Spinal cord (tissue), 10 donors: ENCODE data around the gene CMSS1. TPM values are rescaled to one million over a fixed set of nuclear protein-coding genes. Genes with fewer than 3 reads are reported as not detected.
A peak's percentile ranks its signal among the peaks of the same experiment; 100 is the strongest.

Experiments
- DNase-seq, 6 donors: peaks; one replicate each; pipeline versions ENCODE4 v3.0.0 to v3.0.0-alpha.2; 2013 to 2015; ENCODE audit warnings: low spot score in 6 of 6, low read depth in 4 of 6
- H3K27ac ChIP-seq: one replicate; pipeline ENCODE4 v1.5.1; 2013; ENCODE audit warnings: low read depth, low read length, control low read depth
- H3K27me3 ChIP-seq: one replicate; pipeline ENCODE4 v1.6.1; 2013; ENCODE audit warnings: low read length; ENCODE audit not compliant: control insufficient read depth, insufficient read depth
- H3K36me3 ChIP-seq: one replicate; pipeline ENCODE4 v1.6.1; 2013; ENCODE audit warnings: low read length; ENCODE audit not compliant: control insufficient read depth, insufficient read depth
- H3K4me1 ChIP-seq: one replicate; pipeline ENCODE4 v1.6.1; 2013; ENCODE audit warnings: low read length; ENCODE audit not compliant: control insufficient read depth, insufficient read depth
- H3K4me3 ChIP-seq: one replicate; pipeline ENCODE4 v1.5.1; 2013; ENCODE audit warnings: low read depth, low read length, control low read depth
- H3K9me3 ChIP-seq: one replicate; pipeline ENCODE4 v1.6.1; 2013; ENCODE audit warnings: low read length; ENCODE audit not compliant: control insufficient read depth, insufficient read depth
- WGBS: methylation state at CpG from one replicate; pipeline ENCODE4 v1.1.5; 2013; ENCODE audit warnings: missing lambda C conversion rate; ENCODE audit not compliant: insufficient coverage; 5-methylcytosine and 5-hydroxymethylcytosine counted together
- long read RNA-seq, 4 donors: transcript quantifications; one replicate each; lab custom pipeline, GENCODE V29; 2026
- polyA plus RNA-seq, 2 donors: library from polyadenylated mRNA; unstranded; fragments of 120-200 nt; gene quantifications; one replicate each; pipeline ENCODE4 v1.2.1, GENCODE V29; 2013; ENCODE audit not compliant: insufficient read length in 2 of 2
- total RNA-seq, 2 donors: library from RNA; depleted of rRNA in 1 of 2; stranded (reverse); fragments of 120-200 nt in 1 of 2; fragments of >200 nt in 1 of 2; gene quantifications; one replicate each; pipeline versions ENCODE4 v1.2.3 to v1.2.4, GENCODE V29; 2013 to 2014
- donor health status: healthy.

CMSS1 gene
- total RNA-seq = 10 to 100 TPM; 19.9 to 28.4 TPM
- polyA plus RNA-seq = 10 to 100 TPM; 44.2 to 50.4 TPM
- long read RNA-seq, donor 1, partial matches to known transcripts = 28 of 31 reads
- long read RNA-seq, donor 1, other reads (novel, unspliced or antisense) = 0 of 31 reads
- long read RNA-seq, donor 2 = 0 reads
- long read RNA-seq, donor 3, partial matches to known transcripts = 21 of 22 reads
- long read RNA-seq, donor 3, other reads (novel, unspliced or antisense) = 0 of 22 reads
- long read RNA-seq, donor 4, partial matches to known transcripts = 46 of 46 reads
- long read RNA-seq, donor 4, other reads (novel, unspliced or antisense) = 0 of 46 reads

DNA sequence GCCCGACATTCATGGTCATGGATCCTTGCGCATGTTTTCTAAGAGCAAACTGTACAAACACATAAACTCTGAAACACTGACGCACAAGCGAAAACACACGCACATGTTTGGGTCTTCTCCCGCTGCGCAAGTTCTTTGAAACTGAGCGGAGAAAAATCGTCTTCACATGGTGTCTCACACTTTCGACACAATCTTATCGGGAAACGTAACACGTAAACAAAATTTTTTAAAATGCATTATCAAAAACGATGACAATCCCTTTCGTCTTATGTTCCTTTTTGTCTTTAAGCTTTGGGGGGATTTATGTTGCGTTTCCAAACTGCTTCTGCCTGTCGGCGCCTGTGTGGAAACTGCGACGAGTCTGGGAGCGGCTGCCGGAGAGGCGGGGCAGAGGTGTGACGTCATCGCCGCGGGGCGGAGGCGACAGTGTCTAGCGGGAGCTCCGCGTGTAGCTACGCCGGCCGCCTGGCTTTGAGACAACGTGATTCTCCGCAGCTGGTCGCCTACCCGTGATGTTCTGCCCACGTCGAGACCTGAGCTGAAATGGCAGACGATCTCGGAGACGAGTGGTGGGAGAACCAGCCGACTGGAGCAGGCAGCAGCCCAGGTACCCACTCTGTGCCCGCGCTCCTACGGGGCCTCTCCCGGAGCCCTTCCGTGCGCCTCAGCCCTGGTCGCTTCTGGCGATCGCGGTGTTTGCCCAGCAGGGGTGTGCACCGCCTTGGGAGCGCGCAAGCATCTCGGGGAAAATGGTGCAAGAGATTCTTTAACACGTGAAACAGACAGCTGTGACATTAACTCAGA is at the start of gene CMSS1:
CMSS1 (plus strand) TSS at position 426 of the 804 bp plus-strand sequence.
- DNase-seq = peak; percentile 86 to 97 (median 92)
- peak within 1 kb of the TSS; percentile 85 for H3K27ac ChIP-seq
- peaks cover 3% of the 10 kb centered on the region for H3K4me1 ChIP-seq
- peak within 1 kb of the TSS; percentile 95 for H3K4me3 ChIP-seq
- H3K9me3 ChIP-seq = no peaks in the 10 kb centered on the region
- WGBS = under 1% methylated on average over 53 of the region's 60 CpGs
- no peaks in the 10 kb centered on the region for H3K27me3 ChIP-seq
- no peaks in the 10 kb centered on the region for H3K36me3 ChIP-seq

DNA sequence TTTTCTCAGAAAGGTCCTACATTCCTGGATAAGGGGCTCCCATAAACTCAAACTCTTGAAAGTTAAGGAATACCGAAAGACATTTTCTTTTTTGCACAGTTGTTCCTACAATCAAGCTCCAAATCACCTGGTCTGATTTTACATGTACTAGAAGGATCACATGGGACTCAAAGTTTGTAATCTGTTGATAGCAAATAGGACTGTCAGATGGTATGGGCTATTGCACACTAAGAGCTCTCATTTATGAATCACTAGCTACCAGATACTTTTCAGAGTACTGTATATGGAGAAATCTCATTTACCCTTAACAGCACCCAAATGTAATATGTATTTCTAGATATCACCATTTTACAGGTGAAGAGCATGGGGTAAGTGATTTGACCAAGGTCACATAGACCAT is 49.5 kb upstream of the CMSS1 start:
- DNase-seq = no peak
- no peaks in the 10 kb centered on the region for H3K27me3 ChIP-seq
- no peak overlapping the region for H3K4me3 ChIP-seq
- no peaks in the 10 kb centered on the region for H3K36me3 ChIP-seq
- WGBS = no CpG with 5 or more reads among the region's 1 CpG
- no peaks in the 10 kb centered on the region for H3K4me1 ChIP-seq
- no peaks in the 10 kb centered on the region for H3K9me3 ChIP-seq
- H3K27ac ChIP-seq = no peak overlapping the region

DNA sequence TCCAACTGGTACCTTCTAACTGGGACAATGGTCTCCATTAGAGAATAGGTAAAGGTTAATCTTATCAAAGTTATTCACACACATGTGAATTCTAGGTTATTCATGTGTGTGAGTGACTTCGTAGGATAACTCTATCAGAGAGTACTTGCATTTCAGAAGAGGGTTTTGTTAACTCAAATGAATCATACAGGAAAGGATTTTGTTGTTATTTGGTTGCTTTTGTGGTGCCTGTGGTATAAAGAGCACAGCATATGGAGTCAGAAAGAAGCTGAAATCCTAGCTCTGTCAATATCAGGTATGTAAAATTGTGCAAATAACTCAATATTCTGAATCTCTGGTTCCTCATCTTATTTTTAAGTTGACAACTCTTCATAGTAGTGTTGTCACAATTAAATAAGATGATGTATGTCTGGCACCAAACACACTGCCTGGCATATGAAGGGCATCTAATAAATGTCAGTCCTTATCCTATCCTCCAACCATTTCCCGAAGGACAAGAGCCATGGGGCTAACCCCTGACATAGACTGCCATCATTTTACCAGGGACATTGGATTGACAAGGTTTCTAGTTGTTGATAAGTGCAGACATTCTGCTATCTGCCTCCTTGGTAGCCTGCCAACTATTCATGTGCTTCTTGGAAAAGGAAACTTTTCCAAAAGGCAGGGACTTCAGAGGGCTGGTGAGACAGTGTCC is 48.7 kb upstream of the CMSS1 start:
- H3K36me3 ChIP-seq = no peaks in the 10 kb centered on the region
- no CpG with 5 or more reads among the region's 2 CpGs for WGBS
- H3K27me3 ChIP-seq = no peaks in the 10 kb centered on the region
- no peak for DNase-seq
- H3K4me1 ChIP-seq = no peaks in the 10 kb centered on the region
- H3K27ac ChIP-seq = no peak overlapping the region
- no peak overlapping the region for H3K4me3 ChIP-seq
- no peaks in the 10 kb centered on the region for H3K9me3 ChIP-seq

DNA sequence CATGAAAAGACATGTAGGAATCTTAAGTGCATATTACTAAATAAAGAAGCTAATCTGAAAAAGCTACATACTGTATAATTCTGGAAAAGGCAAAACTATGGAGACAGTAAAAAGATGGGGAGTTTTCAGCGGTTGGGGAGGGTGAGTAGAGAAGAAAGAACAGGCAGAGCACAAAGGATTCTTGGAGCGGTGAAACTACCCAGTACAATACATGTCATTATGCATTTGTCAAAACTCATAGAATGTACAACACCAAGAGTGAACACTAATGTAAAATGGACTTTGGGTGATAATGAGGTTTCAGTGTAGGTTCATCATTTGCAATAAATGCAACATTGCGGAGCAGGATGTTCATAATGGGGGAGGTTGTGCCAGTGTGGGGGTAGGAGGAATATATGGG is 45.5 kb upstream of the CMSS1 start:
- no peaks in the 10 kb centered on the region for H3K4me1 ChIP-seq
- H3K36me3 ChIP-seq = no peaks in the 10 kb centered on the region
- no peak for DNase-seq
- no CpG with 5 or more reads among the region's 3 CpGs for WGBS
- no peak overlapping the region for H3K27ac ChIP-seq
- H3K27me3 ChIP-seq = no peaks in the 10 kb centered on the region
- H3K9me3 ChIP-seq = no peaks in the 10 kb centered on the region
- no peak overlapping the region for H3K4me3 ChIP-seq

DNA sequence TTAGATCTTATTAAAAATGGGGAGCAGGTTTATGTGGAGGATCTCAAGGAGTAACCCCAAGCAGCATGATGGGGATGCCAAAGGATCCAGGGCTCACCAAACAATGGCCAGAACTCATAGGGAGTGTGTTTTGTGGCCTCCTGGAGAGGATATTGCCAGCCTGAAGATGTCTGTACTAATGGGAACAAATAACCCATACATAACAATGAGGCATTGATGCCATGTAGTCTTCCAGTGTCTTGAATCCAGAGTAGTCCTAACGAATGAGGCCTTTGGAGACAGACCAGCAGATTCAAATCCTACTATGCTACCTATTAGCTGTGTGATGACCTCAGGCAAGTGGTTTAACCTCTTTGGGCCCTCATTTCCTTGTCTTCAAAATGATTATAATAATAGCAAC is 45.0 kb upstream of the CMSS1 start:
- Histone ChIP-seq H3K4me1 (no peaks in the 10 kb centered on the region), H3K36me3 (no peaks in the 10 kb centered on the region), H3K27me3 (no peaks in the 10 kb centered on the region), H3K9me3 (no peaks in the 10 kb centered on the region), H3K27ac (no peak overlapping the region), H3K4me3 (no peak overlapping the region)
- 40% methylated on average over 1 of the region's 1 CpG for WGBS
- no peak for DNase-seq

DNA sequence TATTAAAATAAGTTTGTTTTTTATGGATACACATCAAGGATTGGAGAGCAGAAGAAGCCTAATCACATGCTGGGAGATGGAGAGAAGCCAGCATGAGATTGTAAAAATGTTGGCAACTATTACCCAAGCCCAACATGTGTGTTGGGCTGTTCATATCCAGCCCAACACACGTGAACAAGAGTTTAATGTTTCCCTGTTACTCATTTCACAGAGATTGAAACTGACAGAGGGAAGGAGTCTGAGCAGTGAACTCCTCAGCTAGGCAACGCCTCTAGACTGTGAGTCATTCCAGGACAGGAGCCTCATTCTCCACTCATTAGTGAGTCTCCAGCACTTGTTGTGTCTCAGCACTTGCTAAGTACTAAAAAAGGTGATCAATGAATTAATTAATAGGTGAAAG is 43.2 kb upstream of the CMSS1 start:
- Histone ChIP-seq H3K4me1 (no peaks in the 10 kb centered on the region), H3K4me3 (no peak overlapping the region), H3K27me3 (no peaks in the 10 kb centered on the region), H3K27ac (peak overlapping the region; percentile 40), H3K9me3 (no peaks in the 10 kb centered on the region), H3K36me3 (no peaks in the 10 kb centered on the region)
- peak in 2 of 6 donors; percentile 21 to 73 for DNase-seq
- 92% methylated on average over 2 of the region's 2 CpGs for WGBS

DNA sequence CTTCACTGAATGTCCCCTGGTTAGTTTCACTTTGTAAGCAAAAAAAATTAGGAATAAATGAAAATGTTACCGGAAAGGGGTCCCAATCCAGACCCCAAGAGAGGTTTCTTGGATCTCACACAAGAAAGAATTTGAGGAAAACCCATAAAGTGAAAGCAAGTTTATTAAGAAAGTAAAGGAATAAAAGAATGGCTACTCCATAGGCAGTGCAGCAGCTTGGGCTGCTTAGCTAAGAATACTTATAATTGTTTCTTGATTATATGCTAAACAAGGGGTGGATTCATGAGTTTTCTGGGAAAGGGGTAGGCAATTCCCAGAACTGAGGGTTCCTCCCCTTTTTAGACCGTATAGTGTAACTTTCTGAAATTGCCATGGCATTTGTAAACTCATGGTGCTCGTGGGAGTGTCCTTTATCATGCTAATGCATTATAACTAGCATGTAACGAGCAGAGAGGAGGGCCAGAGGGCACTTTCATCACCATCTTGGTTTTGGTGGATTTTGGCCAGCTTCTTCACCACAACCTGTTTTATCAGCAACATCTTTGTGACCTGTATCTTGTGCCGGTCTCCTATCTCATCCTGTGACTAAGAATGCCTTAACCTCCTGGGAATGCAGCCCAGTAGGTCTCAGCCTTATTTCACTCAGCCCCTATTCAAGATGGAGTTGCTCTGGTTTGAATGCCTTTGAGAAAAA is 41.0 kb upstream of the CMSS1 start:
- H3K36me3 ChIP-seq = no peaks in the 10 kb centered on the region
- 75% methylated on average over 2 of the region's 5 CpGs for WGBS
- no peaks in the 10 kb centered on the region for H3K4me1 ChIP-seq
- H3K4me3 ChIP-seq = no peak overlapping the region
- DNase-seq = no peak
- no peaks in the 10 kb centered on the region for H3K9me3 ChIP-seq
- peak overlapping the region; percentile 58 for H3K27ac ChIP-seq
- no peaks in the 10 kb centered on the region for H3K27me3 ChIP-seq

DNA sequence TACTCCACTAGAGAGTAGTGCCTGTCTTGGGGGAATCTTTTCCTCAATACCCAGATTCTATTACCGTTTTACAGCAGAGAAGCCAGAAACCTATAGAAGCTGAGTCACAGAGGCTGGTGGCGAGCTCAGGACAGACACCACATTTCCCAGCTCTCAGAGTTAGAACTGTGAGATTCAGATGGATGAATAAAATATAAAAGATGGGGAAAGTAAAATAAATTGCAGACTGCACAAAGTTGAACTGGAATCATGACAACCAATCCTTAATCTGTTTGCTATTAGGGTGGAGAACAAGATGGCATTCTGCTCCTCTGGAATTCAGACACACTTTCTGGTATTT is 40.5 kb upstream of the CMSS1 start:
- Histone ChIP-seq H3K36me3 (no peaks in the 10 kb centered on the region), H3K4me3 (no peak overlapping the region), H3K27me3 (no peaks in the 10 kb centered on the region), H3K27ac (peak overlapping the region; percentile 58), H3K4me1 (no peaks in the 10 kb centered on the region), H3K9me3 (no peaks in the 10 kb centered on the region)
- DNase-seq = peak in 1 of 6 donors; percentile 2
- WGBS = no CpG with 5 or more reads among the region's 2 CpGs

DNA sequence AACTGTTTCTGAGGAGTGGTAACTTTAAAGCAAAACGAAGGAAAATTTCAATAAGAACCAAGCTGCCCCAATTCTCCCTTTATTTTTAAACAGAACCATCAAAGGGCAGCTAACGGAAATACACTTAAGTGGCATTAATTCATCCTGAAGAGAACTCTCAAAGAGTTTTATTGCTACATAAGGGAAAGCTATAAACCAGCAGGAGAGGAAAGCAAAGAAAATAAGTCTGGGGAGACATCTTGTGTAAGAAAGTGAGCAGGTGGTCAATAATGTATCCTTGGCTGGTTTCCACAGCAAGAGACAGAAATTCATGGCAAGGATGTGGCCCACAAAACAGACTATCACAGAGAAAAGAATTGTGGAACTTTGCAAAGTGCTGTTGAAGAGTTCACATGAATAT is 40.0 kb upstream of the CMSS1 start:
- H3K36me3 ChIP-seq = no peaks in the 10 kb centered on the region
- no CpG with 5 or more reads among the region's 2 CpGs for WGBS

More for the DNA sequence above, 40.0 kb upstream of the CMSS1 start:
- H3K9me3 ChIP-seq = no peaks in the 10 kb centered on the region
- no peaks in the 10 kb centered on the region for H3K4me1 ChIP-seq
- H3K27ac ChIP-seq = peak overlapping the region; percentile 58
- no peaks in the 10 kb centered on the region for H3K27me3 ChIP-seq
- H3K4me3 ChIP-seq = no peak overlapping the region
- peak in 3 of 6 donors; percentile 14 to 78 (median 68) for DNase-seq
